DND-41 (cell line): Measurements from ENCODE around the gene SLFN12L.
"Not testable (repeated sequence)": the region's sequence is repeated elsewhere in the genome, so short reads cannot be mapped to it uniquely, and the experiment has no call there.

ENCODE experiments used
- ATAC-seq: fragments of 200-7000 bp; cut with Tn5 transposase; 3 replicates; pipeline ENCODE4 v1.9.1; 2021; ENCODE audit warnings: low read depth; ENCODE audit not compliant: insufficient read depth
- DNase-seq: peaks from one replicate; pipeline ENCODE4 v3.0.0-alpha.2; 2020
- H2AFZ ChIP-seq: 2 replicates; pipeline ENCODE4 v1.6.0; 2012; ENCODE audit warnings: low read depth, low read length
- H3K27ac ChIP-seq: 2 replicates; pipeline ENCODE4 v1.5.1; 2012; ENCODE audit warnings: low read length, inconsistent platforms
- H3K27me3 ChIP-seq: fragments of 200-600 bp; sonication (generic); 2 replicates; pipeline ENCODE4 v1.6.0; 2012; ENCODE audit warnings: low read length, mild to moderate bottlenecking, inconsistent platforms; ENCODE audit not compliant: insufficient read depth, poor library complexity
- H3K36me3 ChIP-seq: 2 replicates; pipeline ENCODE4 v1.5.1; 2012; ENCODE audit warnings: low read length, inconsistent platforms; ENCODE audit not compliant: insufficient read depth
- H3K4me1 ChIP-seq: 2 replicates; pipeline ENCODE4 v1.5.1; 2012; ENCODE audit warnings: mild to moderate bottlenecking, low read length; ENCODE audit not compliant: insufficient read depth
- H3K4me2 ChIP-seq: 2 replicates; pipeline ENCODE4 v1.6.0; 2012; ENCODE audit warnings: mild to moderate bottlenecking, moderate library complexity, low read length, inconsistent platforms; ENCODE audit not compliant: insufficient read depth
- H3K4me3 ChIP-seq, 2 experiments: fragments of 200-600 bp in 1 of 2; shearing (Covaris generic) in 1 of 2; 2 replicates each; pipeline ENCODE4 v1.5.1; 2012 to 2016; ENCODE audit warnings: inconsistent platforms in 2 of 2, low read length in 2 of 2, mild to moderate bottlenecking in 2 of 2, low read depth in 1 of 2, moderate library complexity in 1 of 2
- H3K79me2 ChIP-seq: 2 replicates; pipeline ENCODE4 v1.6.0; 2012; ENCODE audit warnings: low read length, inconsistent platforms; ENCODE audit not compliant: insufficient read depth
- H3K9ac ChIP-seq: 2 replicates; pipeline ENCODE4 v1.6.0; 2012; ENCODE audit warnings: low read depth, mild to moderate bottlenecking, inconsistent platforms, low read length, moderate library complexity
- H3K9me3 ChIP-seq: 2 replicates; pipeline ENCODE4 v1.5.1; 2012; ENCODE audit warnings: low read length, moderate library complexity, mild to moderate bottlenecking, inconsistent platforms; ENCODE audit not compliant: insufficient read depth, severe bottlenecking
- H4K20me1 ChIP-seq: 2 replicates; pipeline ENCODE4 v1.6.0; 2012; ENCODE audit warnings: low read length; ENCODE audit not compliant: insufficient read depth
- EZH2 ChIP-seq: IDR thresholded peaks from 3 replicates; pipeline ENCODE4 v1.6.1; 2012; ENCODE audit warnings: borderline replicate concordance, low read depth, mild to moderate bottlenecking, moderate library complexity, low read length, inconsistent platforms; ENCODE audit not compliant: severe bottlenecking
- TF ChIP-seq, protein P1 (sequence below): IDR thresholded peaks from 2 replicates; pipeline ENCODE4 v1.5.1; 2012; ENCODE audit warnings: borderline replicate concordance, low read length, moderate library complexity, mild to moderate bottlenecking; ENCODE audit not compliant: poor library complexity, severe bottlenecking; ENCODE audit errors: extremely low read depth

SLFN12L gene

DNA sequence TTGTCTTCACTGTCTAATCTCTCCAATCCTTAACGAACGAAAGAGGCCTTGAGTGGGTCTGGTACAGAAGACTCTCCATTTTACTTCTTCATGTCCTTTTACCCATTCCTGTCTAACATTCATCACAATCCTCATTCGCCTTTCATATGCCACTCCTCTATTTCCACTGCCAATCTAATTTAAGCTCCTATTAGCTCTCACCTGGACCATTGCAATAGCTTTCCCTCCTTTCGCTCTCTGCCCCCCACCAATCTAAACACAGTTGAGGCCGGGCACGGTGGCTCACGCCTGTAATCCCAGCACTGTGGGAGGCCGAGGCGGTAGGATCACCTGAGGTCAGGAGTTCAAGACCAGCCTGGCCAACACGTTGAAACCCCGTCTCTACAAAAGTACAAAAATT is 29.5 kb upstream of the SLFN12L start:
- DNase-seq (no peak), ATAC-seq (no peak)
- H3K4me3 ChIP-seq: peak overlapping the region in 1 of 2 experiments; percentile 67; a peak in 2 of 4 replicates
- no peaks in the 10 kb centered on the region for H3K9me3 ChIP-seq
- H3K27me3 ChIP-seq: no peaks in the 10 kb centered on the region
- H3K36me3 ChIP-seq: peaks cover 10% of the 10 kb centered on the region
- H3K4me2 ChIP-seq: peak overlapping the region; percentile 97
- peak overlapping the region; percentile 72 for H3K9ac ChIP-seq
- peaks cover 44% of the 10 kb centered on the region for H3K79me2 ChIP-seq
- peaks cover 38% of the 10 kb centered on the region for H3K4me1 ChIP-seq
- TF ChIP-seq, protein P1, sequence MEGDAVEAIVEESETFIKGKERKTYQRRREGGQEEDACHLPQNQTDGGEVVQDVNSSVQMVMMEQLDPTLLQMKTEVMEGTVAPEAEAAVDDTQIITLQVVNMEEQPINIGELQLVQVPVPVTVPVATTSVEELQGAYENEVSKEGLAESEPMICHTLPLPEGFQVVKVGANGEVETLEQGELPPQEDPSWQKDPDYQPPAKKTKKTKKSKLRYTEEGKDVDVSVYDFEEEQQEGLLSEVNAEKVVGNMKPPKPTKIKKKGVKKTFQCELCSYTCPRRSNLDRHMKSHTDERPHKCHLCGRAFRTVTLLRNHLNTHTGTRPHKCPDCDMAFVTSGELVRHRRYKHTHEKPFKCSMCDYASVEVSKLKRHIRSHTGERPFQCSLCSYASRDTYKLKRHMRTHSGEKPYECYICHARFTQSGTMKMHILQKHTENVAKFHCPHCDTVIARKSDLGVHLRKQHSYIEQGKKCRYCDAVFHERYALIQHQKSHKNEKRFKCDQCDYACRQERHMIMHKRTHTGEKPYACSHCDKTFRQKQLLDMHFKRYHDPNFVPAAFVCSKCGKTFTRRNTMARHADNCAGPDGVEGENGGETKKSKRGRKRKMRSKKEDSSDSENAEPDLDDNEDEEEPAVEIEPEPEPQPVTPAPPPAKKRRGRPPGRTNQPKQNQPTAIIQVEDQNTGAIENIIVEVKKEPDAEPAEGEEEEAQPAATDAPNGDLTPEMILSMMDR: no peak
- no peak for TF ChIP-seq EZH2
- H4K20me1 ChIP-seq: peaks cover 5% of the 10 kb centered on the region; the same call in 1 of the 2 replicates
- H3K27ac ChIP-seq: peak overlapping the region; percentile 85; the same call in 1 of the 2 replicates
- peak overlapping the region; percentile 60 for H2AFZ ChIP-seq

DNA sequence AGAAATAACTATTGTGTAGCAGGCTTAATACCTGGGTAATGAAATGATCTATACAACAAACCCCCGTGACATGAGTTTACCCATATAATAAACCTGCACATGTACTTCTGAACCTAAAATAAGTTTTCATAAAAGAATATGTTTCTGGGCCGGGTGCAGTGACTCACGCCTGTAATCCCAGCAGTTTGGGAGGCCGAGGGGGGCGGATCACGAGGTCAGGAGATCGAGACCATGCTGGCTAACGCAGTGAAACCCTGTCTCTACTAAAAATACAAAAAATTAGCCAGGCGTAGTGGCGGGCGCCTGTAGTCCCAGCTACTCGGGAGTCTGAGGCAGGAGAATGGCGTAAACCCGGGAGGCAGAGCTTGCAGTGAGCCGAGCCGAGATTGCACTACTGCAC is 25.7 kb upstream of the SLFN12L start:
- DNase-seq, H3K4me2 ChIP-seq, H3K36me3 ChIP-seq, H3K9me3 ChIP-seq, H3K27me3 ChIP-seq, H4K20me1 ChIP-seq, ATAC-seq, H3K9ac ChIP-seq, H3K4me1 ChIP-seq, H2AFZ ChIP-seq, H3K27ac ChIP-seq, H3K4me3 ChIP-seq, H3K79me2 ChIP-seq: not testable (repeated sequence)

DNA sequence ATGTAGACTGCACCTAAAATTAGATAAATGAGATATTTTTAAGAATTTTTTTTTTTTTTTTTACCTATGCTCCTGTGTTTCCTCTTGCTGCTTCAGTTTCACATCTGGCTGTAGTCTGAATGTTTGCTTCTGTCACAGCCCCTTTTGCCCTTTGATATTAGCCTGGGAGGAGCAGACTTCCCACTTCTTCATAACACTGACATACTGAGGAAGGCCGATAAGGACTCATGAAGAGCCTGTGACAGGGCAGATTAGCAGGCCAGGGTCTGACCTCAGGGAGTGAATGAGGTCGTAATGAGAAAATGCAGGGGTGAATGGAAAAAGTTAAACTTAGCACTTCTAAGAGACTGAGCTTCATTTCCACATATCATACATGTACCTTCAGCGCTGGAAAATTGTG is 23.2 kb upstream of the SLFN12L start, which contains the start of gene SLFN14:
Gene SLFN14 (minus strand): TSS at position 117 of the 400 bp plus-strand sequence. CDS start 2,757 bp downstream, outside the sequence.
- Histone ChIP-seq H3K9ac (no peak within 1 kb of the TSS), H4K20me1 (no peaks in the 10 kb centered on the region), H3K36me3 (no peaks in the 10 kb centered on the region), H3K4me2 (no peak within 1 kb of the TSS), H3K27ac (no peak within 1 kb of the TSS), H3K4me1 (no peaks in the 10 kb centered on the region), H3K9me3 (no peaks in the 10 kb centered on the region), H3K27me3 (peaks cover 5% of the 10 kb centered on the region), H3K4me3 (no peak within 1 kb of the TSS), H3K79me2 (no peaks in the 10 kb centered on the region), H2AFZ (no peak within 1 kb of the TSS)
- TF ChIP-seq, protein P1: no peak
- no peak for TF ChIP-seq EZH2
- ATAC-seq (no peak), DNase-seq (no peak)

DNA sequence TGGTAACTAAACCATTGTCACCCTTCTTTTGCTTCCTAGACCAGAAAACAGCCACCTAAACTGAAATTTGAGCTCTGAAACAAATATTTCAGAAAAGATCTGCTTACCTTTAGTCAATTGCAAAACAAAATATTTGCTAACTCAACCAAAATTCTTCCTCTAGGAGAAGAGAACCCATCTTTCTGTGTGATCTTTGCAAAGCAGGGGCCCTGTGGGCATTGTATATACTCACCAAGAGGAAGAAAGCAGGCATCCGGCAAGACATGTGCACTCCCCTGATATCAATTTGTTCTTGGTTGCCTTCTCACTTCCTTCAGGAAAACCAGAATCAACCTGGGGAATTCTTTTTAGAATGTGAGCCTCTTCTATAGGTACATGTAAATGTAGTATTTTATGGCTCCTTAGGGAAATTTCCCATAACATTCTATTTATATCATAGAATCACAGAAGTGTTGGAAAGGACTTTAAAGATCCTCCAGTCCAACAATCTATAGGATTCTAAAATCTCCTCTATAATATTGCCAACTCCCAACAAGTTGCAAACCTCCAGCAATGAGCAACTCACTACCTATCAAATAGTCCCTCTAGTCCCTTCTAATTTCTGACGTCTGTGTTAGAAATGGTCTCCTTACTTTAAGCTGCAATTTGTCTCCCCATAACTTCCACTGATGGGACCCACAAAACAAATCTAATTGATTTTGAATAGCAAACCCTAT is 22.2 kb upstream of the SLFN12L start:
- Histone ChIP-seq H3K9ac (no peak overlapping the region), H3K4me3 (no peak overlapping the region), H3K36me3 (no peaks in the 10 kb centered on the region), H3K27me3 (peaks cover 5% of the 10 kb centered on the region), H4K20me1 (no peaks in the 10 kb centered on the region), H3K4me1 (no peaks in the 10 kb centered on the region), H3K27ac (no peak overlapping the region), H3K4me2 (no peak overlapping the region), H2AFZ (no peak overlapping the region), H3K79me2 (no peaks in the 10 kb centered on the region), H3K9me3 (no peaks in the 10 kb centered on the region)
- DNase-seq (no peak), ATAC-seq (no peak)
- TF ChIP-seq EZH2: no peak
- TF ChIP-seq, protein P1: no peak
